ENCODE results near the gene SYT12.

Gene SYT12

DNA sequence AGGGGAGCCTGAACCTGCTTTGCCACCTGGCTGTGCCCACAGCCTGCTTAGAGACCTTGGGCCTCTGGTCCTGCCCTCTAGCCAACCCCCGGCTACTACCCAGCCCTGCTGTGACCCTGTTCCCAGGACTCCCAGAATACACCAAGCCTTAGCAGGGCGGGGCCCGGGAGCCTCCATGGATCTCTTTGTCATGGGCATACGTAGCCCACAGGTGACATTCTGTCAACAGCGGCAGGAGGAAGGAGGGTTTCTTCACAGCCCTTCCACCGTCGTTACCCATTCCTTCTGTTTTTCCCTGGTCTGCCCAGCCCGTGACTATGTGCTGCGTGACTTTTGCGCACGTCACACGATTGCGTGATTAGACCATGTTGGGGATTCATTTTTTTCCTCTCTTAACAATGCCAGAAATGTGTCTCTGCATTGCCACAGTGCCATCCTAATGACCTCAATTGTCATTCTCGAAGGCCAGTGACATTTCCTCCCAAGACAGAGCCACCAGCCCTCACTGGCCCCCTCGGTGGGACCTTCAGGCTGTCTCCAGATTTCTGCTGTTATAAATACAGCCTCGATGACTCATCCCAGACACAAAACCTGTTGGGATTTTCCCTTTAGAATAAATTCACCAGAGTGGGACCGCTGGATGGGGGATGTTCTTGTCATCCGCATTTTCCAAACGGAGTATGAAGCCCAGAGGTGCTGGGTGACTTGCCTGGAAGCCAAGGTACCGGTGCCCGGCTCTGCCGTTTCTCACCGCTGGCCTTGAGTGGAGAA, 9.0 kb downstream of the SYT12 start:
- no peak for DNase-seq

DNA sequence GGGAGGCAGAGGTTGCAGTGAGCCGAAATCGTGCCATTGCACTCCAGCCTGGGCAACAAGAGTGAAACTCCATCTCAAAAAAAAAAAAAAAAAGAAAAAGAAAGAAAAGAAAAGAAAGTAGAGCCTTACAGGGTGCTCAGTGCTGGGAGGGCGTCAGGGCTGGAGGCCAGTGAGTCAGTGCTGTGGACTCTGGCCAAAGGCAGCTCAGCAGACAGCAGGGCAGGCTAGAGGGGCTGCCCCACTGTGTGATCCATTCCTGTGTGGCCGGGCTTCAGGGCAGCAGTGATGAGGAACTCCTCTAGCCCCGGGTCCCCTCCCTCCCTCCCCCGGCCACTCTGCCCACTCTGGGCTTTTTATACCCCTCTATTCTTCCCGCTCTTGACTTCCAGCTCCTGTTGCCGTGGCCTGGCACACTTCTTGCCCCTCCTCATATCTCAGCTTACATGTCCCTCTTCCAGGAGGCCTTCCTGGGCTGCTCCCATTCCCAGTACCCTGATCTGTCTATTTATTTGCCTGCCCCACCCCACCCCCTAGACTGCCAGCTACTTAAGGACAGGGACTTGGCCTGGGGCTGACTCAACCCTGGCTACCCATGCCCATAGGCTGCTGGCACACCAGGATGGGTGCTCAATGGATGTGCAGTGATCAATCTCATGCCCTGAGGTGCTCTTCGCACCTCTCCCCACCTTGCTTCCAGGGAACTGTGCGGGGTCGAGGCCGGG, 10.1 kb downstream of the SYT12 start:
- no peak for DNase-seq

DNA sequence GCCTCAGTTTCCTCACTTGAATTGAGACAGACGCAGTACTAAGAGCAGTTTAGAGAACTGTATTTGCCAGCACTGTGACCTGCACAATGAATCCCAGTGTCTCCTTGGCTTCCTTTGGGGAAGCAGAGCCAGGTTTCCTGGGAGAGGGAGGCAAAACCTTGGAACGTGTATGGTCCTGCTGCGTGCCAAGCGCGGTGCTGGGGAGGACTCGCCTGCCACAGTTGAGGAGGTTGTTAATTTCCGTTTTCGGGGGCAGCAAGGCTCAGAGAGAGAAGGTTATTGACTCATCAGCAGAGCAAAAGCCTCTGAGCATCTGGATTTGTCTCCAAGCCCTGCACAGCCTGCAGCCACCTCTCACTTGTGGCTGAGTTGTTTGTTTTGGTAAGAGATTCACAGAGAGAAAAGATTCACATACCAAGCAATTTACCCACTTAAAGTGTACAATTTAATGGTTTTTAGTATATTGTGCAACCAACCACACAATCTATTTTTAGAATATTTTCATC, 10.8 kb downstream of the SYT12 start:
- no peak for DNase-seq

DNA sequence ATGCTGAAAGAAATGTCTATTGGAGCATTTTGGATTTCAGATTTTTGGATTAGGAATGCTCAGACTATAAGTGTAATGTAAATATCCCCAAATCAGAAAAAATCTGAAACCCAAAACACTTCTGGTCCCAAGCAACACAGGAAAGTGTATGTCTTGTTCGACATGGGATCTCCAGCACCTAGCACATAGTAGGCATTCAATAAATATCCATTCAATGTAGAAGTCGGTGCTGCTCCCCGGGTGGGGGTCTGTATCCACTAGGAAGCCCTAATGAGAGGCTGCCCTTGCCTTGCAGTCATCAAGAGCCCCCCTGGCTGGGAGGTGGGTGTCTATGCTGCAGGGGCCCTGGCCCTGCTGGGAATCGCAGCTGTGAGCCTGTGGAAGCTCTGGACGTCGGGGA, 11.4 kb downstream of the SYT12 start:
- DNase-seq = no peak

DNA sequence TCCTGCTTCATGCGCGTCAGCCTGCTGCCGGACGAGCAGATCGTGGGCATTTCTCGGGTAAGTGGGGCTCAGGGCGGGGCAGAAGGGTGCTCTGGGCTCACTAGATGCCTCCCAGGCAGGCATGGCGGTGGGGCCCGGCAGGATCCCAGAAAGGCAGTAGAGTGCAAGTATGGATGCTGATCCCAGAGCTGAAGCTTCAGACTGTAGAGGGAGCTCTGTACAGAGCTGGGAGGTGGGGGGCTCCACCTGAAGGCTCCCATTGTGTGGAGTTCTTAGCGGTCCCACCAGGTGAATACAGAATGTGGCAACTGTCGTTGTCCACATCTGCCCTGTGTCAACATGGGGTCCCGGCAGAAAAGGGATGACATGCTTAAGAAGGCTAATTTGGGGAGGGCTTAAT, 17.2 kb downstream of the SYT12 start:
- DNase-seq = no peak

DNA sequence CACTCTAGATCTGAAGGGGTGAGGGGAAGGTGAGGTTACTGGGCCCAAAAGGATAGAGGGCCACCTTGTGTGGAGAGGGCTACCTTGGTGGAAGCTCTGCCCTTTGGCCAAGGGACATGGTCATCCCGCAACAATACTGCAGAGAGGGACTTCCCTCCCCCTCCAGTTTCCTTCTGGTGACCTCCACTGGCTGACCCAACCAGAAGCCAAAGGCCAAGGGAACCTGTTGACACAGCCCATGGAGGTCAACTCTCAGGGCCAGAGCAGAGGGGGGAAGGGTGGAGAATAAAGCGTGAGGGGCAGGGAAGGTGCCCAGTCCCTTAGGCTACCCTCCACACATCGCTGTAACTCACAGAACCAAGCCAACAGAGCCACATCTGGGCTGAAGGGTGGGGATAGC, 18.7 kb downstream of the SYT12 start:
- no peak for DNase-seq

DNA sequence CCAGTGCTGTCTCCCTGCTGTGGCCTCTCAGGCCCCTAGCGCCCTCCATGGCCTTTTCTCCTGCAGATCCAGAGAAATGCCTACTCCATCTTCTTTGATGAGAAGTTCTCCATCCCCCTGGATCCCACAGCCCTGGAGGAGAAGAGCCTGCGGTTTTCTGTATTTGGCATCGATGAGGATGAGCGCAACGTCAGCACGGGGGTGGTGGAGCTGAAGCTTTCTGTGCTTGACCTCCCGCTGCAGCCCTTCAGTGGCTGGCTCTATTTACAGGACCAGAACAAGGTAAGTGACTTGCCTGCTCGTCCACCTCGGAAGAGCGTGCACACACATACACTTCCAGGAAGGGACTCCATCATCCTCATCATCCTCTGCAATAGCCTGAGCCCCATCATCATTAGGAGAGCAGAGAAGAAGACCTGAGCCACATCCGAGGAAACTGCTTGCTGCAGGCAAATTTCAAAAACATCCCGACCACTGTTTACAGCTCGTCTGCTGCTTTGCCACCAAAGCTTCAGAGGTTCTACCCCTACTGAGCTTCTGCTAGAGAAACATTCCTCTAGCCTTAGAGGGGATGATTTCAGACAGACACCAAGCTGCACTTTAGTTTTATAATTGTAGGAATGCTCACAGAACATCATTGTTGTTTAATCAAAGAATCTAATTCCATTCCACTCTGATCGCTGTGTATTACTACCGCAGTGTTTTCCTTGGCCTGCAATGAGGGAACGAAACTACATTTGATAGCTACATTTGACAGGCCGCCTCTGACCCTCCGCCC, 20.8 kb downstream of the SYT12 start:
- no peak for DNase-seq

DNA sequence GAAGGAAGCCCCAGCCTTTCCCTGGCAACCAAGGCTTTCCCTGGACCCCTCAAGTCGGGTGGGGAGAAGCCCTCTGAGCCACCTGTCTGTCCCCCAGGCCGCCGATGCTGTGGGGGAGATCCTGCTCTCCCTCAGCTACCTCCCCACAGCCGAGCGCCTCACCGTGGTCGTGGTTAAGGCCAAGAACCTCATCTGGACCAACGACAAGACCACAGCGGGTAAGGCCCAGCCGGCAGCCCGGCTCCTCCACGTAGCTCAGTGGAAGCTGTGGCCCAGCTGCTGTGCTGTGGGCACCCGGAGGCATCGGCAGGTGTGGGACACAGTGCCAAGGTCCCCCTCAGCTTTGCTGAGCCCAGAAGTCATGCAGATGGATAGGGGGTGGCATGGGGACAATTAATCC, 21.6 kb downstream of the SYT12 start:
- no peak for DNase-seq

DNA sequence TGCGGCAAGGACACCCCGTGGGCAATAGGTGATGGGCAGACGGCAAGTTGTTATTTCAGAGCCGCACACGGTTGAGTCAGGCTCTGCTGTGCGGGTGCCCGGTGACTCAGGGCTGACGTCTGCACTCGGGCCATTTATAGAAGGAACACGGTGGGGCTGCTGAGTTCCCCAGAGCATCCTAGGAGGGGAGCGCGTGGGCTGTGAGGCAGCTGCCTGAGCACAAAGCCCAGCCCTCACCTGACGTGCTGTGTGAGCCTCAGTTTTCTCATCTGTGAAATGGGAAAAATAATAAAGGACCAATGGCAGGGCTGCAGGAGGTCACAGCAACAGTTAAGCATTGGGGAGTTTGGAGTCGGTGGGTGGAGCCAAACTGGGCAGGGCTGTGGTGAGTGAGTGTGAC, 22.4 kb downstream of the SYT12 start:
- no peak for DNase-seq

DNA sequence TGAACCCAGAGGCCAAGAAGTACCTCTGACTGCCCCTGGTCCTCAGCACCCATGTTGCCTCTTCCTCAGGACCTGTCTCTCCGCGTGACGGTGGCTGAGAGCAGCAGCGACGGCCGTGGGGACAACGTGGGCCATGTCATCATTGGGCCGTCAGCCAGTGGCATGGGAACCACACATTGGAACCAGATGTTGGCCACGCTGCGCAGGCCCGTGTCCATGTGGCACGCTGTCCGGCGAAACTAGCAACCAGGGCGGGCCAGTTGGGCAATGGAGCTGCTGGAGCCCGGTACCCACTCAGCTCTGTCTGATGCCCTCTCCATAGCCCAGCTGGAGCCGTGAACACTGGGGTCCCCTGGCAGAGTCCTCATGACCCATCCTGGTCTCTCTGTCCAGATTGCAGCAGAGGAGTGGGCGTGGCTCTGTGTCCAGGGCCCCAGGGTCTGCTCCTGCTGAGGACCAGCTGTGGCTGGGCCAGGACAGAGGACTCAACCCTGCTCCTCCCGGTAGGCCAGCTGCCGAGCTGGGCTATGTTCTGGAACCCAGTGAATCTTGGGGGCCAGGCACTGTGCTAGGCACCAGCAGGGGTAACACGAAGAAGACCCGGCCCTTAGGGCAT, 25.7 kb downstream of the SYT12 start:
- no peak for DNase-seq

DNA sequence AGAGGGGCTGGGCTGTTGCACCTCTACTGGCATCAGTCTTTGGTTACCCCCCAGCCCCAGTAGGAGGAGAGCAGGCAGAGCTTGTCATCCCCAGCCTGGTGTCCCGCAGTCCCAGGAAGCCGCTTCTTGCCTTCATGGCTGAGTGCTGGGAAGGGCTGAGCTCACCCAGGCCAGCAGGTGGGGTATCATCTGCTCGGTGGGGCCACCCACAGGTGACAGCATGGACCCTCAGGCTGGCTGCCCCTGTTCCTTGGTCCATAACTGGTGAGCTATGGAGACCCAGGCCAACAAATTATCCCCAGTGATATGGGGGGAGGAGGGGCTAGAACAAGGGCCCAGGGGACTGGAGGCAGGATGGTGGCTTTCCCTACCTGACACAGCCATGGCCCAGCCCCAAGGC, 27.2 kb downstream of the SYT12 start:
- DNase-seq = no peak

DNA sequence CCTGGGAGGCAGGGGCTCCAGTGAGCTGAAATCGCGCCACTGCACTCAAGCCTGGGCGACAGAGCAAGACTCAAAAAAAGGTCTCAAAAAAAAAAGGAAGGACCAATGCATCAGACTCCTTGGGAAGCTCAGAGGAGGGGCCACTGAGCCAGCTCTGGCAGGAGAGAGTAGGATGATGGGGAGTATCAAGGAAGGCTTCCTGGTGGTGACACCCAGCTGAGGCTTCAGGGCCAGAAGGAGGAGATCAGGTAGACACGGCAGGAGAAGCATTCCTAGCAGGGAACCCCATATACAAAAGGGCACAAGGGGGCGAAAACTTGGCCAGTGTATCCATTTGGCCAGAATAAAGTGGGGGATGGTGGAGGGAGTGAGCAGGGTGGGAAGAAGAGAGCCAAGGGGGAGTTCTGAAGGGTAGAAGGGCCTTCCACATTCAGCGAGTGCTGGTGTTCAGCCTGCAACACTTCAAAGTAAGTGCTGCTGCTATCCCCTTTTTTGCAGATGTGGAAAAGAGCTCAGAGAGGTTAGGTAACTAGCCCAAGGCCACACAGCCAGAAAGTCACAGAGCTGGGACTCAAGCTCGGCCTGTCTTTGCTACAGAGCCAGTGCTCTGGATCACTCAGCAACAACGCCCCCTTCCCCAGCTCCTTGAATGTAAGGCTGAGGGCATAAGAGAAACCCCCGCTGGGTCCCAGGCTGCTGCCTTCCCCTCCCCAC, 28.4 kb downstream of the SYT12 start:
- no peak for DNase-seq

DNA sequence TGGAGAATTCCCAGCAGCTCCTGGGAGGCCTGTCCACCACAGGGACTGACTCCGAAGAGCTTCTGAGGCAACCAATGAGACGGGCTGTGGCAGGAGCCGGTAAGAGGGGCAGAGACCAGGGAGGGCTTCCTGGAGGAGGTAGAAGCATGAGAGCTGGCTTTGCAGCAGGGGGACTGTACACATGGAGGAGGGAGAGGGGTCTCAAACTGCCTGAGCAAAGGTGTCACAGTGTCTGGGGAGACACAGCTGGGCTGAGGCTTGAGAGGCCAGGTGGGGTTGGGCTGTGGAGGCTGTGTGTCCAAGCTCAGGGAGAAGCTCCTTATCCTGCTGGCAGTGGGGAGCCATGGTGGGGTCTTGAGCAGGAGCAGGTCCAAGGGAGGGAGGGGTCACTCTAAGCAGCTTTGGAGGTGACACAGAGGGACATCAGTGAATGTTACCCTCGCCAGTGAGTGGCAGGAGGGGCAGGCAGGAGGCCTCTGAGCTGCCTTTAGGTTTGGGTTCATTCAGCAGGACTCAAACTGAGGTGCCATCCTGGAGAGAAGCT, 29.1 kb downstream of the SYT12 start:
- DNase-seq = no peak

DNA sequence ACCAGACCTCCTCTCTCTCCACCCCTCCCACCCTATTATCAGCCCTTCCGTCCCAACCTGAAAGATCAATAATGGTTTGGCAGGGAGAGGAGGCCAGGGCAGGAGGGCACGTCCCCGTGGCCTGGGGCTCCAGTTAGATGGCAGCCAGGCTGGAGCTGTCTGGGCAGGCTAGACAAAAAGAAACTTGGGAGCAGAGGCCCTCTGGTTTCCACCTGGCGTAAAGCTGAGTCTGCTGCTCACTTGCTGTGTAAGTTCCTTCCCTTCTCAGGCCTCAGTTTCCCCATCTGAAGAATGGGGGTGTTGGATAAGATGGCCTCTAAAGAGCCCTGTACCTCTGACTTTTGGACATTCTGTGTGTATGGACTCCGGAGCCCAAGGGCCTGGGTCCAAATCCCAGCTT, 30.0 kb downstream of the SYT12 start:
- DNase-seq = no peak

DNA sequence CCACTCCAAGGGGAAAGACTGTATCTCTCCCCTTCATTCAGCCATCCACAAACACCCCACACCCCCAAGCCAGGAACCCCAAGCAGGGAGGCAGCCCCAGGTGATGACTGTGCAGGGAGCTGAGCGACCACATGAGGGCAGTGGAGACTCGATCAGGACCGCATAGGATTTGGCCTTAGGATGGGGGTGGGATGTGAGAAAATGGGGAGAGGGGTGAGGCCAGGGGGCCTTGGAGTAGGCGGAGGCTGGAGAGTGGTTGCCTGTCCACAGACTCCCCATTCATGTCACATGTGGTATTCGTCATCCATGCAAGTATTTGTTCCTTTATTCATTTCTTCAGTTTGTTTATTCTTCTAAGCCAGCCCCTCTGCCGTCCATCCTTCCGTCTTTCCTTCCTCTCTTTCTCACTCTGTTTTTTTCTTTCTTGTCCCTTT, 31.0 kb downstream of the SYT12 start:
- no peak for DNase-seq

DNA sequence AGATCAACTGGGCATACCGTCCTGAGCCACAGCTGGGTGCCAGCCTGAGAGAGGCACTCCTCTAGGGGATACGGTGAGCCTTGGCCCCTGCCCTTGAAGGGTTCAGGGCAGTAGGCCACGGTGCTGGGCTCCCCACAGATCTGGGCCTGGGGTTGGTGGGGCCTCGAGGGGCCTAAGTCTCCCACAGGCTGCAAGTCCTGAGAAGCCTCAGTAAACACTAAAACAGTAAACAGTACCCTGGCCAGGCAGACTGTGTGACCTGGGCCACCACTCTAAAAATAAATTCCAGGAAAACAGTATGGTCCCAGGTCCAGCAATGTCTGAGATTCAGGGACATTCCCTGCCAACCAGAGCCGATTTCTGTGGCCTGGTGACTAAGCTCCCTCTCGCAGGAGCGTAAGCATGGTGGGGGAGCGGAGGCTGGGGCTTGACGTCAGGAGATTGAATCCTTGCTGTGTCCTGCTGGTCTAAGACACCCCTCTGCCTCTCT, 31.5 kb downstream of the SYT12 start:
- DNase-seq = no peak

DNA sequence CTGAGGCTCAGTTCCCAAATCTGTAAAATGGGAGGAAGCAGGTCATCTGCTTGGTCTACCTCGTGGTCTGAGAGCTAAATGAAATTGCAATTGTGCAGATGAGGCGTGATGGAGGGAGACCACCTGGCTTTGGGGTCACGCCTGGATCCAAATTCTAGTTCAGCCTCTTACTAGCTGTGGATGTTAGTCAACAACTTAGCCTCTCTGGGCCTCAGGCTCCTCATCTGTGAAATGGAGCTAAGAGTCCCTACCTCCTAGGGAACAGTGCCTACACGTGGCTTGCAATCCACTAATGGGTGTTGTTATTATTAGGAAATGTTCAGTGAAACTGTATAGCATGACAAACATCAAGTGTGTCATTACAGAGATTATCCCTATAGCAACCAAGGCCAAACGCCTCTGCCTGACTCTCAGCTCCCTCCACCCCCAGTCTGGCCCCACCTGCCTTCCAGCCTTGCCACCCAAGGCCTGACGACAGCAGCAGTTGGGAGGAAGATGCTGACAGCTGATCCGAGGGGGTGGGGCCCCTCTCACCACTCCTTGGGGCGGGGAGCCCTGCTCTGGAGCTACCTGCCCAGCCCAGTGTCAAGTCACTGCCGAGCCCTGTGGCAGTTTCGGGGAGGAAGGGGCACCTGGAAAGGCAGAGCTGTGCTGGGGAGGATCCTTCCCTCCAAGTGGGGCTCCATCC, 32.0 kb downstream of the SYT12 start:
- DNase-seq = no peak

DNA sequence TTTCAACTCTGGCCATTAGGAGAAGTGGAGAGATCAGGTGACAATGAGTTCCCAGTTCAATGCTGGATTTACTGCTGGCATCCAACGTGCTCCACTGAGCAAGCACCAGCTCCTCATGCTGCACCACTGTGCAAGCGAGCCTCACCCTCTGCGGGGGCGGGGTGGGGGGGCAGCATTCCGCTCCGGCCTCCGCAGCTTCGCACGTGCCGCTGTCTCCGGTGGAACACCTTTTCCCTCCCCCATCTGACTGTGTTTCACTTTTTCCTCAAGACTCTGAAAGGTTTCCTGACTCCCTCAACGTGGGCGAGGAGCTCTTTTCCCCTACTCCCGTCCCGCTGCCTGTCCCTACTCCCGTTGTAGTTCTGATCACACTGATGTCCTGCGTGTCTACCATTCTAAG, 32.9 kb downstream of the SYT12 start:
- DNase-seq = no peak

DNA sequence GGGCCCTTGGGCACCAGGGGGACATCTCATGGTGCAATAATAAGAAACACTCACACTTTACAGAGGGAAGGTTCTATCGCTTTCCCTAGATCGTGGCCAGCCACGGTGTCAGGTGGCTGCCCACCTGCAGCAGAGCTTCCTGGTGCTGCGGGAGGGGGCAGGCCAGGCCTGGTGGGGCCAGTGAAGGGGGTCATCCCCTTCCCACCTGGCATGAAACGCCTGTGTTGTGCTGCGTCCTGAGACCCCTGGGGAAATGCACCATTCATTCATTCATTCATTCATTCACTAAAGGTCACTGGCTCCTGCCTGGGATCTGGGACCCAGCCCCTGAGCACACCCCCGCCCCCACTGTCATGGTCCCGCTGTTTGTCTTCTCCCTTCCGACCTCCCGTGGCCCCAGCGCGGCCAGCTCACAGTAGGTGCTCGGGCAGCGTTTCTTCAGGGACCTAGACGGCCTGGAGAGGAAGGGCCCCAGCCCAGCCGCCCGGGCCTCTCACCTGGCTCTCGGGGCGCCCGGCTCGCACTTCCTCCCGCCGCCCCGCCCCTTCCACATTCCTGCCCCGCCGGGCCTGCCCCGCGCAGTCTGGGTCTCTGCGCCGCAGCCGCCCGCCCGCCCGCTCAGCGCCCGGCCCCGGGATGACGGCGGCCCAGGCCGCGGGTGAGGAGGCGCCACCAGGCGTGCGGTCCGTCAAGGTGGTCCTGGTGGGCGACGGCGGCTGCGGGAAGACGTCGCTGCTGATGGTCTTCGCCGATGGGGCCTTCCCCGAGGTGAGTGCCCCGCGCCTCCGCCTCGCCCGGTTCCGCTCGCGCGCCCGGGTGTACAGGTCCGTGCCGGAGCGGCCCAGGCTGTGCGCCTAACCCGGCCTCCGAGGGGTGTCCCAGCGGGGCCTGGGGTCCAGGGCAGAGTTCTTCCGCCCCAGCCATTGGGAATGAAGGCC, 33.6 kb downstream of the SYT12 start, which contains the start of gene RHOD:
RHOD (plus strand) TSS at position 581 of the 938 bp plus-strand sequence; CDS start at position 637, 56 bp downstream.
- no peak for DNase-seq

DNA sequence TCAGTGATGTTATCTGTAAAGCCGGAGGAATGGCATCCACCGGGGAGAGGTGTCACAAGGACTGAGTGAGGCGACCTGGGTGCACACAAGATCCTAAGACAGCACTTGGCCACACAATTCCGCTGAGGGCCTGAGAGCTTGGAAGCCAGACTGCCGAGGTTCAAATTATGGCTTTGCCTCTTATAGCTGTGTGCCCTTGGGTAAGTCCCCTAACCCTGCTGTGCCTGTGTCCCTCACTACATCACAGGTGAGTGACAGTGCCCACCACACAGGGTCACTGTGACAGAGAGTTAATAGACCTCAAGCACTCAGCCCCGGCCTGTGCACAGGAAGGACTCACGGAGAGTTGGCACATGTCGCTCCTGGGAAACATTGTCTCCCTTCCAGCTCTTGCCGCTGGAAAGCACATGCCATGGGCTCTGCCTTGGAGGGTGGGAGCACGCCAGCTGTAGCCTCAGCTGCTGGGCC, 34.3 kb downstream of the SYT12 start:
- DNase-seq = no peak

Measured in CD4-positive, alpha-beta T cell treated with Interleukin-15 for 1 hour (primary cell).